IPS DF 19.7 (cell line): ENCODE measurements around the gene IFRD1.

Experiments used
- DNase-seq: peaks from one replicate; pipeline ENCODE4 v3.0.0-alpha.2; 2013; ENCODE audit warnings: low read depth, low spot score

Gene IFRD1

GRCh38 chr7:112449902-112450806, at the start of gene IFRD1:
TSS of gene IFRD1 (plus strand) at chr7:112450460. CDS start at chr7:112450689, 229 bp downstream.
- peak; percentile 90 for DNase-seq

DNA sequence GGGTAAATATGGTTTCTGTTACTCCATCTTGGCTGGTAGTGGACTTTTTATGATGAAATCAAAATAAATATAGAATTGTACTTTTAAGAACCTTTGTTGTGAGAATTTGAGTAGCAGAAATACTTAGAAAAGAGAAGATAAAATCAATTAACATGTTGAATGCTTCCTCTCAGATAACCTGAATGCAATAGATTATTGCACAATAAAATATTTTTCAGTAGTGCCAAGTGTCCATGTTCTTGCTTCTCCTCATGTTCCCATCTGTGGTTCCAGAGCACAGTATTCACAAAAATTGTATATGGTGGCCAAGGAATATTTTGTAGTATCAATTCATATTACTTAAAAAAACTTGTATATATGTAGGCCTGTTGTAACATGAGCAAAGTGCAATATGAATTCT, 45.9 kb upstream of the IFRD1 start:
- no peak for DNase-seq

DNA sequence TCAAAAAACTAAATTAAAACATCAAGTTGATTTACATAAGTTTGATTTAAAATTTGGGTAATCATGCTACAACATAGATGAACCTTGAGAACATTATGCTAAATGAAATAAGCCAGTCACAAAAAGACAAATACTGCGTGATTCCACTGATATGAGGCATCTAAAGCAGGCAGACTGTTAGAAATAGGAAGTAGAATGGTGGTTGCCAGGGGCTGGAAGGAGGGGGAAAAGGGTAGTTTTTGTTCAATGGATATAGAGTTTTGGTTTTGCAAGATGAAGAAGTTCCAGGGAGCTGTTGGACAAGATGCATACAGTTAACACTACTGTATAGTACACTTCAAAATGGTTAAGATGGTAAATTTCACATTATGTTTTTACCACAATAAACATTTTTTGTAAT, 45.0 kb upstream of the IFRD1 start:
- no peak for DNase-seq

- no peak for DNase-seq
Measured at GRCh38 chr7:112407261-112407660, 43.0 kb upstream of the IFRD1 start.

DNA sequence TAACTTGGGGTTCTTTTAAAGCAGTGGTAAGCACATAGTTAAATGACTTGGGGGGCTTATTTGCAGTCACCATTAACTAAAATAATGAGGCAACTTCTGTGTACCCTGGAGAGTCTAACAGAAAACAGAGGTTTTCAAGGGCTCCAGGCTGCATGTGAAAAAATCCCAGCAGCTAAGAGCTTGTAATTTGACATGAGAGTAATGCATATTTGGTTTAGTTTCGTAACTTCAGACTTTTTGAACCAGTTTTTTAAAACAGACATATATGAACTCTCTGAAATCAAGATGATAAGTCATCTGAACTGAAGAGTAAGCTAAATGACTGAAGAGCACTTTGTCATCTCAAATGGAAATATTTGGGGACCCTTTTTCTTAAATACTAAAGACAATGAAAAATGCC, 40.2 kb upstream of the IFRD1 start:
- no peak for DNase-seq

DNA sequence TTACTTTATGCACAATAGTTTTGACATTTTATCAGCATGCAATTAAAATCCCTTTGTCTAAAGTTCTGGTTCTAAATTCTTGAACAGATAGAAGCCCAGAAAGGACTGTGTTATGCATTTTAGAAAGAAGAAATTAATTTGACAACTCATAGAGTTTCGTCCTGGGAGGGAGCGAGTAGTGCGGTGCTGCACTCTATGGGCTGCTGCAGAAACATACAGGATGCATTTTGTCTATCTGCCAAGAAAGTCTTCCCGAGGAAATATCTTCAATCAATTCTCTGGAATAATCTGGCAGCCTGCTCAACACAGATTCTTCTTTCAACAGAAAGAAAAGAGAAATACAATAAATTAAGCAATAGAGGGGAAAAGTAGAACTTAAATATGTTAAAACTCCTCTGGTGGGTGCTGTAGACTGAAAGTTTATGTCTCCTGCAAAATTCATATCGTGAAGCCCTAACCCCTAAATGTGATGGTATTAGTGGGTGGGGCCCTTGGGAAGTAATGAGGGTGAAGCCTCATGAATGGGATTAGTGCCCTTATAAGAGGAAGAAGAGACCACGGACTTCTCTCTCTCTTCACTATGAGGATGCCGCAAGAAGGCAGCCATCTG, 39.0 kb upstream of the IFRD1 start:
- DNase-seq = no peak

DNA sequence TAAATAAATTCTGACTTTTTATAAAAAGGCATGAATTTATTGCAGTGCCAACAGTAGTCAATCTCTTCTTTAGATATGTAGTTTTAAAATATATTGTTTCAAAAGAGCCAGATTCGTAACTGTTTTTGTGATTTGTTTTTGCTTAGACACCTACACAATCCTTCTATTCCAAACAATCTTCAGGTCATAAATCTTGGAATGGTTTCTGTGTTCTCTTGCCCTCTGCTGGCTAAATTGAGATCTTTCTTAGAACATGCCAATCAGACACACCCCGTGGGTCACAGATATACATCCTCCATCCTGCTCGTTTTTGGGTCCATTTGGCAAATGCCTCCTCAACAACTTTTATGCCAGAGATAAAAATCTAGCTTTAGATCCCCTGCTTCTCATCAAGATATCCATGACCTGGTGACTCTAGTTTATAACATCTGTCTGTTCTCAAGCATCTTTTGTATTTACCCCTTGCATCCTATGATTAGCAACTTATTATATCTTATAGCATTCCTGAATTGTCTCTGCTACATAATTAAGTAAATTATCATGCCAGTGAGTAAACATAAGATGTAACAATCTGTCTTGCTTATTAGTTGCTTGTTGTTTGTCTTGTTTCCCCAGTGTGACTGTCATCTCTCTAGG, 35.3 kb upstream of the IFRD1 start:
- no peak for DNase-seq

DNA sequence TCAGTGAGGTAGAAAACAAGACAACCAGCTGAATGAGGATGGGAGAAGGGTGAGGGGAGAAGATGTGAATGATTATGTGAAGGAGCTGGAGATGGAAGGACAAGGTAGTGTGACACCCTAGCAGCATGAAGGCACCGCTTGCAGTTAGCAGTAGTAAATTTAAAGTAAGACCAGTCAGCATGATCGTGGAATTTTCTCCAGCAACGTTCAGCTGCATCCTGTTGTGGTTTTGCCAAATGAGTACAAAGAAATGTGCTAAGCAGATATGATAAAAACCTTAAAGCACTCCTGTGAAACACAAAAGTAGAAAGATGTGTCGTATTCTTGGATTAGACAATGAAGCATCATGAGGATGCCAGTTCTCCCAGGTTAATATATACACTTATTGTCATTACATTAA, 34.1 kb upstream of the IFRD1 start:
- DNase-seq = no peak

GRCh38 chr7:112419543-112420130, 30.6 kb upstream of the IFRD1 start:
- DNase-seq = no peak

- no peak for DNase-seq
Measured at GRCh38 chr7:112420236-112420861, 29.9 kb upstream of the IFRD1 start.

DNA sequence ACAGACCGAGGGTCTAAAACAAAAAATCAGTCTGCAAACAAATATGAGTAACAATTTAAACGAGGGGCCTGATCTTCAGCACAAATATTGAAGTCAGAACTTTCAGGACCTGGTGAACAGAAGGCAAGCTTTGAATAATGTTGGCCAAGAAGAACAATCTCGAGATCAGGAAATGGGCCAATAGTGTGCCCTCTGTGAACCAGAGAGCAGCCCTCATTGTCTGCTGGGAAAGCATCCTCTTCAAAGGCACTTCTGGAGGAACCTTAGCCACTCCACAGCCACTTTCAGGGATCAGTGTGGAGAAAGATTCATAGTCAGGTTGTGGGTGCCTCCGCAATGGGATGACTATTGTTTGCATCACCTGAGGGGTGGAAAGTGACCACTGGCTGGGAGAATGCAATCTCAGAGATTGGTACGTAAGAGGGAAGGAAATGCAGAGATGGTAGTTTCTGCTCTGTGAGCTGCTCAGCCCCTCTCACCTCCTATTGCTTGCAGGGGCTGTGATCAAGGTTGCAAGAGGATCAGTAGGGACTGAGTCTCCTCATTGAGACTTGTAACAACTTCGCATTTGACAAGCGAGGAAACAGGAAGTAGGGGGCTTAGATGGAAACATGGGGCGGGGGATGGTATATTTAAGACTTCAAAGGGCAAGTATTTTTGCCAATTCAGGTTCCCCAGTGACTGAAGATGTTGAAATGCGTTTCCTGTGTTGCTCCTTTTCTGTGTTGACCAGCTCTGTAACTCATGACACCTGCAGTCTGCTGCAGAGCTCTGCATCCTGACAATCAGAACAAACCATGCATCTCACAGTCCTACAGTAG, 28.4 kb upstream of the IFRD1 start:
- DNase-seq = peak; percentile 47

DNA sequence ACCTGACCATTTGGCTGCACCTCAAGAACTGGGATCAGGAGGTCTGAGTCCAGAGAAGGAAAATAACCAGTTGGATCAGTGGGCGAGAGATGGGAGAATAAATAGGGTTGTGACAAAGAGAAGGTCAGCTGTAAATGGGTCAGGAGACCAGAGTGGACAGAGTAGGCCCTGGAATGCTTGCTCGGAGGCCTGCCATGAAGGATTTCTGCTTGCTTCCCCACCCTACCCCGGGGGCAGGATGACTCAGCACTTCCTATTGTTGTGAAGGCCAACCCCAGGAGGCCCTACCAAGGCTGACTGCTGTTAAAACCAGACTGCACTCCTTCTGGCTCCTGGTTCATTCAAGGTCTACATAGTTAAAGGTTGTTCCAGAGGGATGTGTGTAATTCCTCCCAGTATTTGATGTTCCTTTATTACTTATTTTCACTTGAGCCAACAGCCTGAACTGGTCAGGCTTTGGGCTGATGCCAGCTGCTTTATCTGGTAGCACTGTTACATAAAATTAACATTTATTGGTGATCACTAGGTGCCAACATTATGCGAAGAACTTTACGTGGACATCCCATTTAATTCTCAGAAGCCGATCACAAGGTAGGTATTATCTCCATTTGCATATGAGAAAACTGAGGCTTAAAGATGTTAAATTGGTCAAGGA, 27.3 kb upstream of the IFRD1 start:
- peak; percentile 54 for DNase-seq

DNA sequence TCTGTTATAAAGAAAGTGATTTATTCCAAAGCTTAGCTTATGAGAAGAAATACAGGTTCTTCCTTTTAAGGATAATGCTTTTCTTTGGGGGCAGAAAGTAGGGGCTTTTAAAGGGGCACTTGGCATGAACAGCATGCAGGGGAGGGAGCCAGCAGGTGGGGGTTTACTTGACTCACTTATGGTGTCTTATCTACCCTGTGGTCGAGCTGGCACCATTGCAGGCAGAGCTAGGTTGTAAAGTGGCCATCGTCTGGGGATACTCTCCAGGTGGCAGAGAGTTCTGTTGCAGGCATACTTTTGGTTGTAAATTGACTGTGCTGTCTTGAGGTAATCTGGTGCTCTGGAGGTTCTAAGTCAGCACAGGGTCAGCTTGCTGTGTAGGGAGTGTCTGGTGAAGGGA, 26.3 kb upstream of the IFRD1 start:
- DNase-seq = no peak

DNA sequence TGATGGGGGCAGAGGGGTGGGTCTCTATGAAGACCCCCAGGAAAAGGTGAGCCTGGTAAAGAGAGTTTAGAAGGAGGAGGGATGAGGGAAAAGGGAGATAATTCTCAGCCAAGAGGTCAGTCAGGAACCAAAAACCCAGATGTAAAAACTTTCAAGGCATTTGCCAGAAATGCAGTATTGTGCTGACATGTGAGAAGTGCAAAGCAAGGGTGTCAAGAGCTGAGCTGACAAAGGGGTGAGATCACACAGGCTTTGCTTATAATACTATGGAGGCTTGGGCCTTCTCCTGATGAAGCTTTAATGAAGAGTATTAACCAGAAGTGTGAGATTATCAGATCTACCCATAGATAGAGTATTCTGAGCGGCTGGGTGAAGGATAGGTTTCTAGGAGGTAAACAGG, 22.3 kb upstream of the IFRD1 start:
- no peak for DNase-seq

GRCh38 chr7:112428715-112429114, 21.5 kb upstream of the IFRD1 start:
- no peak for DNase-seq

- DNase-seq = no peak
Measured at GRCh38 chr7:112430649-112431048, 19.6 kb upstream of the IFRD1 start.

DNA sequence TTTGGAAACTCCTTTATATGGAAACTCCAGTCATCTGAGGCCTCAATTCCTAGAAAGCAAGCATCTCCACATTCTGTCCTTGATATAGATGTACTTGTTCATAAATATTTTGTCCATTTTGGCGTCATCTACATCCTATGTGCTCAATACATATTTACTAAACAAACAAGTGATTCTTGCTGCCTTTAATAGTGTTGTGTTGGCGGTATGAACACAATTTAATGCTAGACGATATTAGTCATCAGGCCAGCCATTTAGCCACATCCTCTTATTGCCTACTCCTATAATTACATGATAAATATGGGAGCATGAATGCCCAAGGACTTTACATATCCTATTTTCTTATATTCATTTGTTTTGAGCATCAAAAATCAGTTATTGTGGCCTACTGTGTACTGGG, 18.5 kb upstream of the IFRD1 start:
- no peak for DNase-seq

- no peak for DNase-seq
Measured at GRCh38 chr7:112433289-112433688, 17.0 kb upstream of the IFRD1 start.

GRCh38 chr7:112437072-112437471, 13.2 kb upstream of the IFRD1 start:
- no peak for DNase-seq

- no peak for DNase-seq
Measured at GRCh38 chr7:112439476-112439875, 10.8 kb upstream of the IFRD1 start.
